OCI-LY1 (cell line): ENCODE measurements around the gene DICER1.

Experiments
- H2AFZ ChIP-seq: fragments of 200-600 bp; sonication (generic), shearing (Covaris generic); 2 replicates; pipeline ENCODE4 v1.6.0; 2014; ENCODE audit warnings: antibody characterized with exemption, mild to moderate bottlenecking, low read length
- H3F3A ChIP-seq: fragments of 200-600 bp; sonication (generic), shearing (Covaris generic); 2 replicates; pipeline ENCODE4 v1.6.0; 2014; ENCODE audit warnings: mild to moderate bottlenecking, antibody characterized with exemption, low read length, moderate library complexity; ENCODE audit not compliant: insufficient read depth
- H3K27ac ChIP-seq: fragments of 200-600 bp; sonication (generic); 2 replicates; pipeline ENCODE4 v1.5.1; 2014; ENCODE audit warnings: low read length, mixed run types, mild to moderate bottlenecking, low read depth; ENCODE audit not compliant: poor library complexity, severe bottlenecking
- H3K27me3 ChIP-seq: fragments of 200-600 bp; sonication (generic); 2 replicates; pipeline ENCODE4 v1.6.0; 2014; ENCODE audit warnings: antibody characterized with exemption, mild to moderate bottlenecking, low read length, moderate library complexity; ENCODE audit not compliant: insufficient read depth
- H3K36me3 ChIP-seq: fragments of 200-600 bp; sonication (generic); 2 replicates; pipeline ENCODE4 v1.6.1; 2014; ENCODE audit warnings: mild to moderate bottlenecking, antibody characterized with exemption, low read length, moderate library complexity, mixed read lengths; ENCODE audit not compliant: insufficient read depth
- H3K4me1 ChIP-seq: fragments of 200-600 bp; sonication (generic); 2 replicates; pipeline ENCODE4 v1.5.1; 2014; ENCODE audit warnings: mild to moderate bottlenecking, low read length, moderate library complexity; ENCODE audit not compliant: insufficient read depth, severe bottlenecking
- H3K4me2 ChIP-seq: fragments of 200-600 bp; sonication (generic), shearing (Covaris generic); 2 replicates; pipeline ENCODE4 v1.6.1; 2014; ENCODE audit warnings: low read length
- H3K4me3 ChIP-seq: fragments of 200-600 bp; sonication (generic); 2 replicates; pipeline ENCODE4 v1.5.1; 2014; ENCODE audit warnings: low read length, low read depth, mild to moderate bottlenecking, mixed read lengths; ENCODE audit not compliant: poor library complexity, severe bottlenecking
- H3K79me2 ChIP-seq: fragments of 200-600 bp; shearing (Covaris generic); 2 replicates; pipeline ENCODE4 v1.6.1; 2016; ENCODE audit warnings: mixed run types, low read length, mixed read lengths; ENCODE audit not compliant: insufficient read depth
- H3K9ac ChIP-seq: fragments of 200-600 bp; sonication (generic), shearing (Covaris generic); 2 replicates; pipeline ENCODE4 v1.6.1; 2014; ENCODE audit warnings: mild to moderate bottlenecking, low read length, mixed read lengths
- H3K9me2 ChIP-seq: fragments of 200-600 bp; sonication (generic), shearing (Covaris generic); 2 replicates; pipeline ENCODE4 v1.6.1; 2014; ENCODE audit warnings: low read depth, mild to moderate bottlenecking, low read length, mixed read lengths
- H3K9me3 ChIP-seq: fragments of 200-600 bp; shearing (Covaris generic); 2 replicates; pipeline ENCODE4 v1.6.1; 2014; ENCODE audit warnings: low read length, mixed read lengths
- H4K20me1 ChIP-seq: fragments of 200-600 bp; sonication (generic), shearing (Covaris generic); 2 replicates; pipeline ENCODE4 v1.6.0; 2016; ENCODE audit warnings: mild to moderate bottlenecking, low read length; ENCODE audit not compliant: insufficient read depth
- EZH2 ChIP-seq: fragments of 200-600 bp; sonication (generic), shearing (Covaris generic); IDR thresholded peaks from 2 replicates; pipeline ENCODE4 v1.8.0; 2017; ENCODE audit warnings: borderline replicate concordance, mixed run types, mild to moderate bottlenecking, antibody characterized with exemption, low read length, moderate library complexity, mixed read lengths
- TF ChIP-seq, protein P1 (sequence below): fragments of 200-600 bp; sonication (generic), shearing (Covaris generic); IDR thresholded peaks from 2 replicates; pipeline ENCODE4 v1.5.1; 2017; ENCODE audit warnings: mild to moderate bottlenecking, antibody characterized with exemption, low read length, moderate library complexity, mixed read lengths

The DICER1 gene

DNA sequence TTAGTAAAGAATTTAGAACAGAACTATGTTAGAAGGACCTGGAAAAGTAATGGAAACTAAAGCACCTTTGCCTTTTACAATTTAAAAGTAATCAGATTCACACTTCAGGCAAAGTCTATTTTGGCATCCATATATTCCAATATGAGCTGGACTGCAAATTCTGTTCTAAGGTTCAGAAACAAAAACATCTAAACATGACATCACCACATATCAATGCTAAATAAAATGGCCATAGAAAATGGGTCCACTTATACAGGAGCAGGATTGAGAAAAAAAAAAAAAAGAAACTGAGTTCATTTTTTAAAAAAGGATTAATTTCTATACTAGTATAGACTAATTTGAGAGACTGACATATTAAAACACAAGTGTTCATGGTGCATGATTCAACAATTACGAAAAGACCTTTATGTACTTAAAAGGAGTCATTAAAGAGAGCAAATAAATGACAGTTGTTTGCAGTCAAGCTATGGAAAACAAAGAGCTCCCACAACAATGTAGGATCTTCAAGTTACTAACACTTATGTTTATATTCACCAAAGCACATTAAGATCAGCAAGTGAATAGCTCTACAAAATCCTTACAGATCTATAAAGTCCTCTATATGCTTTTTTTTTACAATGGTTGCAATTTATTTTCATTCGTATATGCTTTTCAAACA, 45.7 kb downstream of the DICER1 start:
- TF ChIP-seq EZH2, result no peak
- TF ChIP-seq, protein P1, sequence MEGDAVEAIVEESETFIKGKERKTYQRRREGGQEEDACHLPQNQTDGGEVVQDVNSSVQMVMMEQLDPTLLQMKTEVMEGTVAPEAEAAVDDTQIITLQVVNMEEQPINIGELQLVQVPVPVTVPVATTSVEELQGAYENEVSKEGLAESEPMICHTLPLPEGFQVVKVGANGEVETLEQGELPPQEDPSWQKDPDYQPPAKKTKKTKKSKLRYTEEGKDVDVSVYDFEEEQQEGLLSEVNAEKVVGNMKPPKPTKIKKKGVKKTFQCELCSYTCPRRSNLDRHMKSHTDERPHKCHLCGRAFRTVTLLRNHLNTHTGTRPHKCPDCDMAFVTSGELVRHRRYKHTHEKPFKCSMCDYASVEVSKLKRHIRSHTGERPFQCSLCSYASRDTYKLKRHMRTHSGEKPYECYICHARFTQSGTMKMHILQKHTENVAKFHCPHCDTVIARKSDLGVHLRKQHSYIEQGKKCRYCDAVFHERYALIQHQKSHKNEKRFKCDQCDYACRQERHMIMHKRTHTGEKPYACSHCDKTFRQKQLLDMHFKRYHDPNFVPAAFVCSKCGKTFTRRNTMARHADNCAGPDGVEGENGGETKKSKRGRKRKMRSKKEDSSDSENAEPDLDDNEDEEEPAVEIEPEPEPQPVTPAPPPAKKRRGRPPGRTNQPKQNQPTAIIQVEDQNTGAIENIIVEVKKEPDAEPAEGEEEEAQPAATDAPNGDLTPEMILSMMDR, result no peak
- H3K9me3 ChIP-seq, result no peaks in the 10 kb centered on the region
- H3K27ac ChIP-seq, result no peak overlapping the region
- no peaks in the 10 kb centered on the region for H3K27me3 ChIP-seq
- no peaks in the 10 kb centered on the region for H3K79me2 ChIP-seq
- H3K36me3 ChIP-seq, result peaks cover 79% of the 10 kb centered on the region
- no peak overlapping the region for H2AFZ ChIP-seq
- no peaks in the 10 kb centered on the region for H3K9me2 ChIP-seq
- no peaks in the 10 kb centered on the region for H4K20me1 ChIP-seq
- H3K4me2 ChIP-seq, result no peak overlapping the region
- no peak overlapping the region for H3K4me3 ChIP-seq
- H3K9ac ChIP-seq, result no peak overlapping the region
- H3K4me1 ChIP-seq, result no peaks in the 10 kb centered on the region
- no peaks in the 10 kb centered on the region for H3F3A ChIP-seq

DNA sequence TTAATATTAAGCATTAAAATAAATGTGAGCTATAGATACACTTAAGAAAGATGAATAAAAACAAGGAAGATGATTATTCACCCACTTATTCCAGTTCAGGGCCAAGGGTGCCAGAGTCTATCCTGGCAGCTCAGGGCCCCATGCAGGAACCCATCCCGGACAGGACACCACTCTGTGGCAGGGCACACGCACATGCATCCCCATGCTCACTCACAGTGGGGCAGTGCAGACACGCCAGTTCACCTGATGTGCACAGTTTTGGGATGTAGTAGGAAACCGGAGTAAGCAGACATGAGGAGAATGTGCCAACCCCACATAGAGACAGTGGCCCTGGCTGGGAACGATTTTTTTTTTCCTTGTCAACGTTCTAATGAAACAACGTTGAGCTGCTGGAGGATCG, 47.2 kb downstream of the DICER1 start:
- Histone ChIP-seq H3K79me2 (no peaks in the 10 kb centered on the region), H4K20me1 (no peaks in the 10 kb centered on the region), H3K36me3 (peaks cover 72% of the 10 kb centered on the region), H3K27ac (no peak overlapping the region), H3K27me3 (no peaks in the 10 kb centered on the region), H3K9me2 (no peaks in the 10 kb centered on the region), H3F3A (no peaks in the 10 kb centered on the region), H2AFZ (no peak overlapping the region), H3K4me2 (no peak overlapping the region), H3K4me1 (no peaks in the 10 kb centered on the region), H3K4me3 (no peak overlapping the region), H3K9ac (no peak overlapping the region), H3K9me3 (no peaks in the 10 kb centered on the region)
- TF ChIP-seq, protein P1, result no peak
- TF ChIP-seq EZH2, result no peak

DNA sequence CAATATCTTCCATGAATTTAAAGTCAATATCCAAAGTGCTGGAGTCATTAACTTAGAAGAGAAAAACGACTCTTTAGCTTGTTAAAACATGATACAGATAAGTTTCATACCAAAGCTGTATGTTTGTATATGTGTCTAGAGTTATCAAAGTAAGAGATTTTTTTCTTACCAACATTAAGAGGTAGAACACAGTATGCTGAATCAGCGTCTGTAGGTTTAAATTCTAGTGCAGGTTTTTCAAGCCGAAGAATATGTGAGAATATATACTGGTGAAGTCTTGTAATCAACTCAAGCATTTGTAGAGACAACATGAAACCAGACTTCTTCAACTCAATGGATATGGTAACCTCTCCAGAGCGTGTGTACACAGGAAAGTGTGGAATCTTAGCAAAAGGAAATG, 49.6 kb downstream of the DICER1 start:
- no peak overlapping the region for H3K4me2 ChIP-seq
- no peak overlapping the region for H3K9ac ChIP-seq
- H3K4me1 ChIP-seq, result no peaks in the 10 kb centered on the region
- no peak overlapping the region for H2AFZ ChIP-seq
- H3K27ac ChIP-seq, result no peak overlapping the region
- H3F3A ChIP-seq, result no peaks in the 10 kb centered on the region
- H3K27me3 ChIP-seq, result no peaks in the 10 kb centered on the region
- no peak overlapping the region for H3K4me3 ChIP-seq
- TF ChIP-seq EZH2, result no peak
- TF ChIP-seq, protein P1, result no peak
- no peaks in the 10 kb centered on the region for H4K20me1 ChIP-seq
- no peaks in the 10 kb centered on the region for H3K79me2 ChIP-seq
- no peaks in the 10 kb centered on the region for H3K9me3 ChIP-seq
- no peaks in the 10 kb centered on the region for H3K9me2 ChIP-seq
- H3K36me3 ChIP-seq, result peaks cover 83% of the 10 kb centered on the region
